ENCODE data around the gene GORASP2.

DNA sequence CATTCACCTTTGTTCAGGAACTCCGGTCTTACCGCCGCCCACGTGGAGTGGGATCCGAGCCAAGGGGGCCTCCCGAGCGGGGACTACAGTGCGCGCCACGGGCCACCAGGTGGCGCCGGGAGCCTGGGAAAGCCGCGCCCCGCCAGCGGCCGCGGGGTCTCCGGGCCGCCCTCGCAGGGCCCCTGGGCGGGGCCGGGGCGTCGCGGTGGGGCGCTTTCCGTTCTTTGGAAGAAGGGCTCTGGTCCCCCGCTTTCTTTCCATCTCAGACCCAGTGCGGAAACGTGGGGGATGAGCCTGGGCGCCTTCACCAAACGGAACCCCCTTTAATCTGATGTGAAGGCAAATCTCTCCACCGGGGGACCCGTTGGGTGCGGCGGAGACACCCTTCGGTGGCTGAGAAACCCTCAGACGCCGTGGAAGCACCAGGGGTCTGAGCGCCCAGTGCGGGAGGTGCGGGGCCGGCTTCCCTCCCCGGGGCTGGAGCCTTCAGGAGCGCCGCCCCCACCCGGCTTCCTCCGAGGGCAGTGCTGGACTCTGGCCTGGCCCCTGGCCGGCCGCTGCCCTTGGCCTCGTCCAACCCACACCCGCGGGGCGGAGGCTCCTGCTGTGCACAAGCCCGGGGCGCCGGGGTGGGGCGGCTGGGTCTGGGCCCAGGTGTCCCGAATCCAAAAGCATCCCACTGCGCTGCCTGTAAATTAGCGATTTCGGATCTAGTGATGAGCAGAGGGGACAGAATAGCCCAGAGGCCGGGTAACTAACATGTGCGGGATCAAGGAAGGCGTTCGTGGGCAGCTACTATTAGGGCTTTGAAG is 44.6 kb downstream of the GORASP2 start:
- TF ChIP-seq POLR2A (IDR thresholded peaks at IDR 0.05) = no peak
- TF ChIP-seq, protein P1, sequence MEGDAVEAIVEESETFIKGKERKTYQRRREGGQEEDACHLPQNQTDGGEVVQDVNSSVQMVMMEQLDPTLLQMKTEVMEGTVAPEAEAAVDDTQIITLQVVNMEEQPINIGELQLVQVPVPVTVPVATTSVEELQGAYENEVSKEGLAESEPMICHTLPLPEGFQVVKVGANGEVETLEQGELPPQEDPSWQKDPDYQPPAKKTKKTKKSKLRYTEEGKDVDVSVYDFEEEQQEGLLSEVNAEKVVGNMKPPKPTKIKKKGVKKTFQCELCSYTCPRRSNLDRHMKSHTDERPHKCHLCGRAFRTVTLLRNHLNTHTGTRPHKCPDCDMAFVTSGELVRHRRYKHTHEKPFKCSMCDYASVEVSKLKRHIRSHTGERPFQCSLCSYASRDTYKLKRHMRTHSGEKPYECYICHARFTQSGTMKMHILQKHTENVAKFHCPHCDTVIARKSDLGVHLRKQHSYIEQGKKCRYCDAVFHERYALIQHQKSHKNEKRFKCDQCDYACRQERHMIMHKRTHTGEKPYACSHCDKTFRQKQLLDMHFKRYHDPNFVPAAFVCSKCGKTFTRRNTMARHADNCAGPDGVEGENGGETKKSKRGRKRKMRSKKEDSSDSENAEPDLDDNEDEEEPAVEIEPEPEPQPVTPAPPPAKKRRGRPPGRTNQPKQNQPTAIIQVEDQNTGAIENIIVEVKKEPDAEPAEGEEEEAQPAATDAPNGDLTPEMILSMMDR (IDR thresholded peaks at IDR 0.05) = no peak
